ENCODE results near the gene CCNYL1. TPM values are rescaled to one million over a fixed set of nuclear protein-coding genes. Genes with fewer than 3 reads are reported as not detected.
"Not testable (repeated sequence)": the region's sequence is repeated elsewhere in the genome, so short reads cannot be mapped to it uniquely, and the experiment has no call there.

CCNYL1 gene
- polyA plus RNA-seq, 1 donor, result 24.3 TPM

DNA sequence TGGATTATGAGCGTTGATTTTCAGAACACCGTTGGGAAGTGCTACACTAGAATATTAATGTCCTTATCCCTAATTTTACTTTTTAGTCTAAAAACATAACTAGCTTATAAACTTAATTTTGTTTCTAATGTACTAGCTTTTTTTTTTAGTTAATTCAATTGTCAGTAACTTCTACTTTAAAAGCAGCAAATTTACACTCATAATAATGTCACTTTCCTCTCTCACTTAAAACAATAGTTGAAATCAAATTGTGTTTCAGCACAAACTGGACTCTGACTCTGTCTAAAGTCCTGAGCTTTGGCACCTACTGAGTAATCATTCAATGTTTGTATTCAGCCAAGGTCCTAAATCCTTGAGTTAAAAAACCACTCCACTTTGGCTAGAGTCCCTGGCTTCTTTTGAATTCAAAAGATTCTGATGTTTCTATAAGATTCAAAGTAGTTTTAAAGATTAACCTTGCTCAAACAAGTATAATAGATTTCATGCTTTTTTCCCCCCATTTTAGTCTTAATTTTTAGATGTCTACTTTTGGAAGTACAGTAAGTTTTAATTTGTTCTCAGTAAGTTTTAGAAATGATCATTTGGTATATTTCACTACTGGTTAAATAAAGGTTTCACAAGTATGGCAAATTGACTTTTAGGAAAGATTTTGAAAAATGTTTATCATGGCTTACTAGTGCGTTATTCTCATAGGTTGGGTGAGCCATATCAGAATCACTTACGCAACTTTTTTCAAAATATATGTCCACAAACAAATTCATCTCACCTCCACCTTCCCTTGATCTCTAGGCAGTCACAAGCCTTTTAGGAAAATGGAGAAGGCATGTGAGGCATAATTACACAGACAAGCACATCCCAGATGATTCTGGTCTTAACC, 23.4 kb downstream of the CCNYL1 start:
- no peak for DNase-seq

DNA sequence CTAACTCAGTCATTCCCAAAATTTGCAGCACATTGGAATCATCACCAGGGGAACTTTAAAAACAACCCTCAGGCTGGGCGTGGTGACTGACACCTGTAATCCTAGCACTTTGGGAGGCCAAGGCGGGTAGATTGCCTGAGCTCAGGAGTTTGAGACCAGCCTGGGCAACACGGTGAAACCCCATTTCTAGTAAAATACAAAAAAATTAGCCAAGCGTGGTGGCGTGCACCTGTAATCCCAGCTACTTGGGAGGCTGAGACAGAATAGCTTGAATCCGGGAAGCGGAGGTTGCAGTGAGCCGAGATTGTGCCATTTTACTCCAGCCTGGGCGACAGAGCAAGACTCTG, 24.0 kb downstream of the CCNYL1 start:
- not testable (repeated sequence) for DNase-seq

DNA sequence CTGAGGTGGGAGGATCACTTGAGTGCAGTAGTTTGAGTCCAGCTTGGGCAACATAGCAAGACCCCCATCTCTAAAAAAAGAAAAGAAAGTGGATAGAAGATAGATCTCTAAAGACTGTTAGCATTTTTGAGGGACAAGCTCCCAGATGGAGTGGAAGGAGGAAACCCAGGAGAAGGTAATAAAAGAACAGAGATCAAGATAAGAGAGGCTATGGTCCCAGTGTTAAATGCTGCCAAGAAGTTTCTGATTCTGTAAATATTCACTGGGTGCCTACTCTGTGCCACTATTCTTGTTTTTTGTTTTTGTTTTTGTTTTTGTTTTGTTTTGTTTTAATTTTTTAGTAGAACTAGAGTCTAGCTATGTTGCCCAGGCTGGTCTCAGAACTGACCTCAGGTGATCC, 32.1 kb downstream of the CCNYL1 start:
- DNase-seq, result no peak

DNA sequence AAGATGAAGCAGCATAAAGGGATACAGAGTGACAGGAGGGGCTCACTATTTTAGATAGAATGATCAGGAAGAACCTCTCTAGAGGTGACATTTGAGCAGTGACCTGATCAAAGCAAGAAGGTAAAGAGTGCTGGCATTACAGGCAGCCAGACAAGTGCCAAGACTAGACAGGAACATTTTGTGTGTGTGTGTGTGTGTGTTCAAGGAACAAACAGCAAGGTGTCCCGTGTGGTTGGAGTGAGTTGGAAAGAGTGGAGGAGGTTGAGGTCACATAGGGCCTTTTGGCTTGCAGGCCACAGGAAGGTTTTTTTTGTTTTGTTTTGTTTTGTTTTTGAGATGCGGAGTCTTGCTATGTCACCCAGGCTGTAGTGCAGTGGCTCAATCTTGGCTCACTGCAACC, 32.6 kb downstream of the CCNYL1 start:
- no peak for DNase-seq

DNA sequence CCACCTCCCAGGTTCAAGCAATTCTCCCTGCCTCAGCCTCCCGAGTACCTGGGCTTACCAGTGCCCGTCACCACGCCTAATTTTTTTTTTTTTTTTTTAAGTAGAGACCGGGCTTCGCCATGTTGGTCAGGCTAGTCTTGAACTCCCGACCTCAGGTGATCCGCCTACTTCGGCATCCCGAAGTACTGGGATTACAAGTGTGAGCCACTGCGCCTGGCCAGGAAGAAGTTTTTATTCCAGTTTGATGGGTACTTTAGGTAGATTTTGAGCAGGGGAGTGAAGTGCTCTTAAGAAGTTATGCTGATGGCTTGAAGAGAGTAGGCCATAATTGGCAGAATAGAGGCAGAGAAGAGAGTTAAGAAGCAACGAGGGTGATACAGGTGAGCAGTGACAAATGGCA, 33.0 kb downstream of the CCNYL1 start:
- DNase-seq, result no peak

DNA sequence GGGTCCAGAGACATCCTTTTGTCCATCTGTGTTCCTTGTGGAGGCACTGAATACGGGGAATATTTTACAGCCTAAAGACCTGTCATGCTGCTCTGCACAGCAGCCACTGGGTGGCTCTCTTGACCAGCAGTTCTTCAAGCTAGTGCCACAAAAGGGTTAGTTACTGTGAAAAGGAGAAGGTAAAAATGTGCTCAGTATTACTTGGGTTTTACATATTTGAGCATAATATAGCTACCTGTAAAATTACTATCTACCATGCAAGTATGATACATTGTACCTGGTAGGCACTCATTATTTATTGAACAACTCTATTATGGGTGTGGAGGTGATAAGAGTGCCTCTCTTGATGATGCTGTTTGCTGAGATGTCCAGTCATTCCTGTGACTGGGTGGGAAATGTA, 34.7 kb downstream of the CCNYL1 start:
- DNase-seq, result no peak

DNA sequence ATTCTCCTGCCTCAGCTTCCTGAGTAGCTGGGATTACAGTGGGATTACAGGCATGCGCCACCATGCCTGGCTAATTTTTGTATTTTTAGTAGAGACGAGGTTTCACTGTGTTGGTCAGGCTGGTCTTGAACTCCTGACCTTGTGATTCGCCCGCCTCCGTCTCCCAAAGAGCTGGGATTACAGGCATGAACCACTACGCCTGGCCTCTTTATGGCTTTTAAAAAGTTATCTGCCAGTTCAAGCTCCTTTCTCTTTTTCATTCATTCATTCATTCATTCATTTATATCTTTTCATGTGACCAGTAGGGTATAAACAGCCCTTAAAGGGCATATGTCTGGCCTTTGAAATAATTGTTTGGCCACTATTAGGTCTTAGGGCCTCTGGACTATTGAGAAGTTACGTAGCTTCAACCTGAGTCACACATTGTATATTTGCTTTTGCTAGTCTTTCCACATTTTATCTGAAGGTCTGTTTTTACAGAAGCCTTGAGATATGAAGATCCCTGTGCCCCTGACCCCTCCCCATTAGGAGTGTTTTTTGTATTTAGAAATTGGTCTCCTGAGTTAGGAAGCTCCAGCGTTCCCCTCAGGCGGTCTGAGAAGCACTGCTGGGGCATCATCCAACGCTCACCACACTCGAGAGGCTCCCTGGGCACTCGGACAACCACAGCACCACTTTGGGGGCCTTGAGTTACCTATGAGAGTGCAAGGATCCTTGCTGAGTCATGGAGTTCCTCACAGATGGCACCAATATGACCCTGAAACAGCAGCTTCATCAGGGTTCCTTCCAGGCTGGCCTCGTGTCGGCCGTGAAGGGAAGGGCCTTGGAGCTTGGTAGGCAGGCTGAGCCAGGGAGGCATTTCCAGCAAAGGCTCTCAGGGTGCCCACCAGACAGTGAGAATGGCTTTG, 36.5 kb downstream of the CCNYL1 start:
- no peak for DNase-seq

DNA sequence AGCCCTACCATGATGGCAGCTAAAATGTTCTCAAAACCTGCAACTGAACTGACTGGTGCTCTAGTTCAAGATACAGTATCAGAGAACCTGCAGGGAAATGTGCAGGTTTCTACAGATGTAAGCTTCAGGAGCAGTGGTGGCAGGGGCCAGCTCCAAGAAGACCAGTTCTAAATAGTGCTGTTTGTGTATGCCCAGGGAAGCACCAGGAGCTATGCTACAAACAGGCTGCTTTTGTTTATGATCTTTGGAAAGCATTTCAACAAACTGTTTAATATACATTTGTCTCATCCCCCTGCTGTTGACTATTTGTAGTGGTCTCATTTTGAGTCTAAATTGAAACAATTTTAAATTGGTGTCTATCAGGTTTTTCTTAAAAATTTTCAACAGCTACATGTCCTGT, 37.6 kb downstream of the CCNYL1 start:
- DNase-seq, result no peak

DNA sequence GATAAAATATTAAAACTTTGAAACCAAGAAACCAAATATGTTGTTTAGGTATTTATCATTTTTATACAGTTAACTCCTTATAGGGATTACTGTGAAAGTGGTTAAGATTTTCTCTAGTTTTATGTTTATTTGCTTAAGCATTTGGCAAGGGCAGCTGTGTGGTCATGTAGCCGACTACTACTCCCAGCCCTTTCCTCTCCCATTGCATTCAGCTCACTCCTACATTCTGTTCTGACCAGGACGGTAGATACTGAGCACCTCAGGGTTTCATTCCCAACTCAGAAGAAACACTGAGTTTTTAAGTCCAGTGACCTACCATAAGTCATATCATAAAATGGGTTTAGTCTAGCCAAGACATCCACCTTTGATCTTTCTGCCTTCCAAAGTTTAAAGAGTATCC, 38.4 kb downstream of the CCNYL1 start:
- no peak for DNase-seq

DNA sequence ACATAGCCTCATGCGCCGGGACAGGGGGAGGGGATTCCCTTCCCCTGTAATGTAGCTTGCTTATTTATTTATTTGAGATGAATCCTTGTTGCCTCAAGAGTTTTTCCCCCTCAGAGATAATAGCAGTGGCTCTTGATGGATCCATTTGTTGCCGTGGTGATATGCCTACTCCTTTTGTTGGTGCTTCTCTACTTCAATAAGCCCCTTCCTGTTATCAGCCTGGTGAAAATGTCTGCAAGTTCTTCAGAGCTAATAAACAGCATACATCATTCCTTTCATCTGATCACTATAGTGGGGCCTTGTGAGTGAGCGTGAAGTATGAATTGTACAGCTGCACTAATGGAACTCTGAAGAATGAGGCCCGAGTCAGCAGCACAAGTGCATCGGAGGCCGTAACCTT, 38.9 kb downstream of the CCNYL1 start:
- DNase-seq, result no peak

DNA sequence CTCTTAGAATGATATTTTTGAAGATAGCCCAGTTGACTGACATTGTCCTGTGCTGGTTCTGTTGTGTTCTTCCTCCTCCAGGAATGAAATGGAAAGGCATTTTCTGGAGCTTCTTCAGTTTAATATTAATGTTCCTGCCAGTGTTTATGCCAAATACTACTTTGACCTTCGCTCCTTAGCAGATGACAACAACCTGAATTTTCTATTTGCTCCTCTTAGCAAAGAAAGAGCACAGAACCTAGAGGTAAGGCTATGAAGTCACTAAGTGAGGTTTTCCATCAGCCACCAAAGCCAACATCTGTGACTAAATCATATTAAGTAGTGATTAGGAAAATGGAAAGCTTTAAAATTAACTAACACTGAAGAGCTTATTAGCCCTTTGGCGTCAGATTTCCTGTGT, 39.4 kb downstream of the CCNYL1 start:
- no peak for DNase-seq

DNA sequence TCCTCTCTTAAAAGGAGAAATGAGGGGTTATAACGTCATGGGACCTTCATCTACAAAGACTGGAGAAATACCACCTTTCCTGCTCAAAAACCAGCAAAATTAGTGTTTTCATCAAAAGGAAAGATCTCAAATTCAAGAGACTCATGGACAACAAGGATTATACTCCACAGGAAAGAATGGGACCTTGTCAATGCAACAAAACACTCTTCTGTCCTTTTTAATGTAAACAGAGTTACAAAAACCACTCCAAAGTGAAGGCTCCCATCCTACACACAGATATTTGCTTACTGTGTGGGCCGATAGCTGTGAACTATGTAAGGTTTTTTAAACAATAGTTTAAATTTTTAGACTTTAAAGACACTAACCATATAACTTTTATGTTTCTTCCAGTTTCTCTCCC, 42.2 kb downstream of the CCNYL1 start:
- not testable (repeated sequence) for DNase-seq

DNA sequence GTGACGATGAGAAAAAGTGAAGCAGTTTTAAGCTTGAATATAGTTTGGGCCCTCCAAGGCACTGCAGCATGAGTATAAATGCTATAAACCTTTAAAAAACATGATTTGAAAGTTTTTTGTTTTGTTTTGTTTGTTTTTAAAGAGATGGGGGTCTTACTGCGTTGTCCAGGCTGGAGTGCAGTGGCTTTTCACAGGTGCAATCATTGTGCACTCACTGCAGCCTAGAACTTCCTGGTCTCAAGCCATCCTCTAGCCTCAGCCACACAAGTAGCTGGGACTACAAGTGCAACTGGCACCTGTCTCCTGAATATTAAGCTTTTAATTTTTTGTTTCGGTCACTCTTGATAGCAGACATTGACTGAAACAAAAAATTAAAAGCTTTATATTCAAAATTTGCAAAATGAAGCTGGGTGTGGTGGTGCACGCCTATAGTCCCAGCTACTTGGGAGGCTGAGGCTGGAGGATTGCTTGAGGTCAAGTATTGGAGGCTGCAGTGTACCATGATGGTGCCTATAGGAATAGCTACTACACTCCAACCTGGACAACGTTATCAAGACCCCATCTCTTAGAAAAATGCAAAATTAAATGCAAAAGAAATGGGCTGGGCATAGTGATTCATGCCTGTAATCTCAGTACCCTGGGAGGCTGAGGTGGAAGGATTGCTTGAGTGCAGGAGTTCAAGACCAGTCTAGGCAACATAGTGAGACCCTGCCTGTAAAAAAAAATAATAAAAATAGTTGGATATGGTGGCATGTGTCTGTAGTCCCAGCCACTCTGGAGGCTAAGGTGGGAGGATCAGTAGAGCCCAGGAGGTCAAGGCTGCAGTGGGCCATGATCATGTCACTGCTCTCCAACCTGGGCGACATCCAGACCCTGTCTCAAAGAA, 43.3 kb downstream of the CCNYL1 start:
- no peak for DNase-seq

DNA sequence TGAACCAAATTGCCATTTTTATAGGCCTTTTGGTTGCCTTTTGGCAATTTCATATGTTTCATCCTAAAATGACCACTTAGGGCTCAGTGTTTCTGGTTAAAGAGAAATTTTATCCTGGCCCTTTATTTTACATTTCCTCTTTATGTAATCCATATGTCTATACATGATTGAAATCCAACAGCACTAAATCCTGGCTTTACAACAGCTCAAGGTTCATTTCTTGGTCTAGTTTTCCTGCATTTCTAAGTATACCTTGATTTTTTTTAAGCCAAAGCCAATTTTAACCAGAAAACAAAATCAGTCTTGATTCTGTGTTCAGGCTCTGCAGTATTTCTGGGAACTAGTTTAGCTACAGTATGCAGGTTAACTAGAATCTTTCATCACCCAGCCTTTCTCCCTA, 46.6 kb downstream of the CCNYL1 start:
- DNase-seq, result no peak

DNA sequence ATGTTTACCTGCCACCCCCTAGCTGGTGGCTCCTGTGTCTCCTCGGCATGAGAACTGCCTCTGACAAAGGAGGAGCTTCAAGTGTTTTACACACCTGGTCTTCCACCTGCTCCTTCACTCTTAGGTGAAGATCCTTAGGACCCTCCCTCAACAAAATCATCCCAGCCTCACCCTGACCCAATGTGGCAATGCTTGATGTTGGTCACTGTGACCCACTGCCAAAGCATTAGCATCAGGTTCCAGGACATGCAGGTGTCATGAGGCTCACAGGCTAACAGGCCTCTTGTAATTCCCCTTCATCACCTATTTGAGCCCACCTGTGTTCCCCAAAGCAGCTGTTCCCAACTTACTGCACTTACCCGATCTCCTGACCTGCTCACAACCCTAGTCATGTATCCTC, 48.5 kb downstream of the CCNYL1 start:
- DNase-seq, result no peak

DNA sequence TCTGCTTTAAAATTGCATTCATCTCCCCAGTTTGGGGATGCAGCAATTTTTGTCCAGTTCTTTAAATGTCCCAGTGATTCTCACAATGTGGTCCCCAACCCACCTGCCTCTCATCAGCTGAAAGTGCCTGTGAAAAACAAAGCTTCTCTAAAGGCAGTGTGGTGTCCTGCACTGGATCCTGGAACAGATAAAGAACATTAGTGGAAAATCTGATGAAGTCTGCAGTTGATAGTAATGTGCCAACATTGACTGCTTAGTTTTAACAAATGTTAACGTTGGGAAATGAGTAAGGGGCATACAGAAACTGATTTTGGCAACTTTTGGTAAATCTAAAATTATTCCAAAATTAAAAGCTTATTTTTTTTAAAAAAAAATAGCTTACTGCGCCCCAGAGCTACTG, 49.0 kb downstream of the CCNYL1 start:
- no peak for DNase-seq

DNA sequence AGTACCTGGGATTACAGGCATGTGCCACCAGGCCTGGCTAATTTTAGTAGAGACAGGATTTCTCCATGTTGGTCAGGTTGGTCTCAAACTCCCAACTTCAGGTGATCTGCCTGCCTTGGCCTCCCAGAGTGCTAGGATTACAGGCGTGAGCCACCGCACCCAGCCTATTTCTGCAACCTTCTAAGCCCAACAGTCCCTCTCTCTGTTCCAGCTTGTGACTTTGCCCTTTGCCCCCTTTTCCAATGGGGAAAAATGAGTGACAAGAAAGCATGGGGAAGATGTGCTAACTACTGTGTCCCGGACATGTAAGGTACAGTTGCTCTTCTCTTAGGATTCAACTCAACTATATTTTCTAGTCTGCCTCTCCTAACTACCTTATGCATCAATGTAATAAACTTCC, 50.0 kb downstream of the CCNYL1 start:
- DNase-seq, result not testable (repeated sequence)

DNA sequence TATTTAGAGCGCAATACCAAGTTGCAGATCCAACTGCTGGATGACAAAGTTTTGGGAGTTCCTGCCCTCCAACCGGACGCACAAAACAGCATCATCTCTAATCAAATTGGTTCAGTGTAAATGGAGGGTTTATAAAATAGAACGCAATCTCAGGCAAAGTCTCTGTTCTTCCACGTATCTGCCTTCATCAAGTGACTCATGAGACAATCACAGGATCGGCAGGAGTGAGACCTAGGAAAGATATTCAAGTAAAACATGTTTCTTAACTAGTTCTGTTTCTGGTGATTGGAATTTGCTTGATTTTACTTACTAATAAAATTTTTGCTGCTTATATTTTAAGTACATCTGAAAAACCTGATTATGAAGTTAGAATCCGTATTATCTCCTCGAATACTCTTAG, 50.7 kb downstream of the CCNYL1 start:
- DNase-seq, result no peak

DNA sequence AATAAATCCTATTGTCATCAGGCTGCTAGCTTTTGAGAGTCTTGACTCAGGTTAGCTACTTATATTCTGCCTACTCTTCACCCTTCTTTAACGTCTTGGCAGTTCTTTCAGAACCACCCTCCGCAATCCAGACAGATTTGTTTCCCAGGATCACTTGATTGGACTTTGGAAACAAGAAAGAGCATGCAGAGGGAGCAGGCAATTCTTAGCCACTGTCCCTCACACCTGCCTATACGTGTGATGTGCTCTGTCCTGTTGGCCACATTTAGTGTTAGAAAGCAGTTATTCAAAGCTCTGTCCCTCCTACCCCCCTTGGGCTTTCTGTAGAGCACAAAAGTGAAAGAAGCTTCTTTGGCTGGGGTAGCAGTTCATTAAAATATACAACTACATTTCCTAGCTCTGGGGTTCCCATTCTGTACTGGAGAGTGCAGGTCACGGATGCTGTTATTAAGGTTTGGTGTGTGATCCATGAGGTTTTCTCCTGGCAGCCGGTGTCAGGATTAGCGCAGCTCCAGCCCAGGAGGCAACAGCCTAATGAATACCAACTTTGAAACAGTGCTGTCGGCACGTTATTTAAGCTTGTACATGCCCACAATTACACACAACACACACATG, 52.0 kb downstream of the CCNYL1 start:
- DNase-seq, result no peak

DNA sequence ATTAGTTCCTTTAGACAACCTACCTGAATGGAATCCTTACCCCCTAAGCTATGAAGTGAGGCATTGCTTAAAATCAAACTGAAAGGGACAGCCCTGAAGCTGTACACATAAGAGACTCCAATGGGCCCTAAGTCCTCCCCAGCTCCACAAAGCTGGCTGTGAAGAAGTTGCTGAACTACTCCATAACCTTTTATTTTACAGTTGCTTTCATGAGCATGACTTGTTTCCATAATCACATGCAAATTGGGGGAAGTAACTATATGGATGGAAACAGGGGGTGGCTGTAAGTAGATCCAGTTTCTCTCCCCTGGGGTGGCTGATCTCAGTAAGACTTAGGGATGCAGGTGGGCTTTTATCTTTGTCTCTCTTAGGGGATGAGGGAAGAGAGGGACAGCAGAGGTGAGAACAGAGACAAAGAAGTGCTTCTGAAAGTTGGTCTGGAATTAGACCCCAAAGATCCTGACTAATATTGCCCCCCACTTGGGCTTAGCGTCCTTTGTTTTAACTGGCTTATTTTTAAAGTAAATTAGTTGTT, 52.7 kb downstream of the CCNYL1 start:
- no peak for DNase-seq

DNA sequence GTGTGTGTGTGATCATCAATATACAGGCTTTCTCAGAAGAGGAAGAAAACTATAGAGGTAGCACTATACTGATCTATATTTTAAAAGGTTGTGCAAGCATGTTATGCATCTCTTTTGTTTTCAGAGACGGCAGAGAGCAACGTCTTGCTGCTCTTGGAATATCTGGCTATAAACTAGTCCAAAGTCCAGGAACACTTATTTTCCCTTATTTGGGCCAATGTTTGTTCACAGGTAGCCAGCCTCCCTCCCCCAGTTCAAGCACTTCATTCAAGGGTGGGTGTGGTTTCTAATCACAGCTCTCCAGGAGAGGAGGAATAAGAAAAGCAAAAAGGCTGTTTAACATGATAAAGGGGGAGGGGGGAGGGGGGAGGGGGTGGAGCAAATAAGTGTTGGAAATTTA, 54.1 kb downstream of the CCNYL1 start:
- DNase-seq, result no peak
